HEK293 (cell line): ENCODE data around the gene ARPC5L.
"Not testable (repeated sequence)": the region's sequence is repeated elsewhere in the genome, so short reads cannot be mapped to it uniquely, and the experiment has no call there.

Experiments
- PRDM1 ChIP-seq: fragments of 450-650 bp; formaldehyde crosslinking; IDR thresholded peaks from 2 replicates; pipeline ENCODE4; 2016; ENCODE audit warnings: missing biosample characterization, missing genetic modification characterization
- TF ChIP-seq, protein P1 (sequence below): fragments of 450-650 bp; formaldehyde crosslinking; IDR thresholded peaks from 2 replicates; pipeline ENCODE4 v1.5.1; 2016; ENCODE audit warnings: missing biosample characterization, missing genetic modification characterization

DNA sequence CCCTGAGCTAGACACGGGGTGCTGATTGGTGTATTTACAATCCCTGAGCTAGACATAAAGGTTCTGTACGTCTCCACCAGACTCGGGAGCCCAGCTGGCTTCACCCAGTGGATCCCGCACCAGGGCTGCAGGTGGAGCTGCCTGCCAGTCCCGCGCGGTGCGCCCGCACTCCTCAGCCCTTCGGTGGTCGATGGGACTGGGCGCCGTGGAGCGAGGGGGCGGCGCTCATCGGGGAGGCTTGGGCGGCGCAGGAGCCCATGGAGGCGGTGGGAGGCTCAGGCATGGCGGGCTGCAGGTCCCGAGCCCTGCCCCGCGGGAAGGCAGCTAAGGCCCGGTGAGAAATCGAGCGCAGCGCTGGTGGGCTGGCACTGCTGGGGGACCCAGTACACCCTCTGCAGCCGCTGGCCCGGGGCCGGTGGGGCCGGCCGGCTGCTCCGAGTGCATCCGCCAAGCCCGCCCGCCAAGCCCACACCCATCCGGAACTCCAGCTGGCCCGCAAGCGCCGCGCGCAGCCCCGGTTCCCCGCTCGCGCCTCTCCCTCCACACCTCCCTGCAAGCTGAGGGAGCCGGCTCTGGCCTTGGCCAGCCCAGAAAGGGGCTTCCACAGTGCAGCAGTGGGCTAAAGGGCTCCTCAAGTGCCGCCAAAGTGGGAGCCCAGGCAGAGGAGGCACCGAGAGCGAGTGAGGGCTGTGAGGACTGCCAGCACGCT is 23.2 kb upstream of the ARPC5L start:
- TF ChIP-seq, protein P1, sequence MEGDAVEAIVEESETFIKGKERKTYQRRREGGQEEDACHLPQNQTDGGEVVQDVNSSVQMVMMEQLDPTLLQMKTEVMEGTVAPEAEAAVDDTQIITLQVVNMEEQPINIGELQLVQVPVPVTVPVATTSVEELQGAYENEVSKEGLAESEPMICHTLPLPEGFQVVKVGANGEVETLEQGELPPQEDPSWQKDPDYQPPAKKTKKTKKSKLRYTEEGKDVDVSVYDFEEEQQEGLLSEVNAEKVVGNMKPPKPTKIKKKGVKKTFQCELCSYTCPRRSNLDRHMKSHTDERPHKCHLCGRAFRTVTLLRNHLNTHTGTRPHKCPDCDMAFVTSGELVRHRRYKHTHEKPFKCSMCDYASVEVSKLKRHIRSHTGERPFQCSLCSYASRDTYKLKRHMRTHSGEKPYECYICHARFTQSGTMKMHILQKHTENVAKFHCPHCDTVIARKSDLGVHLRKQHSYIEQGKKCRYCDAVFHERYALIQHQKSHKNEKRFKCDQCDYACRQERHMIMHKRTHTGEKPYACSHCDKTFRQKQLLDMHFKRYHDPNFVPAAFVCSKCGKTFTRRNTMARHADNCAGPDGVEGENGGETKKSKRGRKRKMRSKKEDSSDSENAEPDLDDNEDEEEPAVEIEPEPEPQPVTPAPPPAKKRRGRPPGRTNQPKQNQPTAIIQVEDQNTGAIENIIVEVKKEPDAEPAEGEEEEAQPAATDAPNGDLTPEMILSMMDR (tag by site-specific recombination) = not testable (repeated sequence)
- TF ChIP-seq PRDM1 (tag by site-specific recombination) = not testable (repeated sequence)
